H9 (cell line): ENCODE data around the gene ANGPTL1. TPM values are rescaled to one million over a fixed set of nuclear protein-coding genes. Genes with fewer than 3 reads are reported as not detected.

Experiments used
- DNase-seq: peaks from one replicate; pipeline ENCODE4 v3.0.0-alpha.2; 2017
- H2AFZ ChIP-seq: one replicate; pipeline ENCODE4 v1.6.1; 2013; ENCODE audit warnings: mild to moderate bottlenecking, low read length, control low read depth, moderate library complexity
- H2AK5ac ChIP-seq: 2 replicates; pipeline ENCODE4 v1.6.1; 2013; ENCODE audit warnings: low read length, control low read depth, mixed read lengths; ENCODE audit not compliant: insufficient read length
- H2BK120ac ChIP-seq: one replicate; pipeline ENCODE4 v1.6.1; 2013; ENCODE audit warnings: low read depth, mild to moderate bottlenecking, low read length, control low read depth, inconsistent platforms; ENCODE audit not compliant: poor library complexity, severe bottlenecking
- H2BK12ac ChIP-seq: 2 replicates; pipeline ENCODE4 v1.6.1; 2013; ENCODE audit warnings: low read length, control low read depth, mixed read lengths, low read depth; ENCODE audit not compliant: insufficient read length
- H2BK15ac ChIP-seq: 2 replicates; pipeline ENCODE4 v1.6.1; 2013; ENCODE audit warnings: low read depth, low read length, control low read depth
- H2BK20ac ChIP-seq: one replicate; pipeline ENCODE4 v1.6.1; 2013; ENCODE audit warnings: low read depth, mild to moderate bottlenecking, low read length, control low read depth, inconsistent platforms; ENCODE audit not compliant: poor library complexity, severe bottlenecking
- H2BK5ac ChIP-seq: 2 replicates; pipeline ENCODE4 v1.6.1; 2013; ENCODE audit warnings: low read length, control low read depth, mixed read lengths; ENCODE audit not compliant: insufficient read length
- H3K14ac ChIP-seq: 2 replicates; pipeline ENCODE4 v1.6.1; 2013; ENCODE audit warnings: low read length, control low read depth; ENCODE audit not compliant: insufficient read depth
- H3K18ac ChIP-seq: 2 replicates; pipeline ENCODE4 v1.6.1; 2013; ENCODE audit warnings: low read depth, mild to moderate bottlenecking, mixed read lengths, low read length, control low read depth; ENCODE audit not compliant: insufficient read length
- H3K23ac ChIP-seq: 2 replicates; pipeline ENCODE4 v1.6.1; 2013; ENCODE audit warnings: low read length, control low read depth, mixed read lengths, low read depth; ENCODE audit not compliant: insufficient read length
- H3K23me2 ChIP-seq: 2 replicates; pipeline ENCODE4 v1.6.1; 2013; ENCODE audit warnings: low read depth, mild to moderate bottlenecking, mixed read lengths, low read length, control low read depth; ENCODE audit not compliant: insufficient read length, poor library complexity, severe bottlenecking
- H3K27ac ChIP-seq: 2 replicates; pipeline ENCODE4 v1.5.1; 2013; ENCODE audit warnings: low read length, control low read depth, mixed read lengths, low read depth; ENCODE audit not compliant: insufficient read length
- H3K27me3 ChIP-seq: 2 replicates; pipeline ENCODE4 v1.6.1; 2013; ENCODE audit warnings: low read length, control low read depth, inconsistent platforms; ENCODE audit not compliant: insufficient read depth
- H3K4ac ChIP-seq: 2 replicates; pipeline ENCODE4 v1.6.1; 2013; ENCODE audit warnings: low read depth, mild to moderate bottlenecking, control low read depth, inconsistent platforms, low read length, moderate library complexity
- H3K4me1 ChIP-seq: 2 replicates; pipeline ENCODE4 v1.6.1; 2013; ENCODE audit warnings: low read length, control low read depth, inconsistent platforms; ENCODE audit not compliant: insufficient read depth
- H3K4me2 ChIP-seq: 2 replicates; pipeline ENCODE4 v1.6.1; 2013; ENCODE audit warnings: low read length, control low read depth, mixed read lengths; ENCODE audit not compliant: insufficient read length, insufficient read depth
- H3K56ac ChIP-seq: 2 replicates; pipeline ENCODE4 v1.6.1; 2013; ENCODE audit warnings: low read depth, mild to moderate bottlenecking, mixed read lengths, low read length, control low read depth; ENCODE audit not compliant: insufficient read length
- H3K79me1 ChIP-seq: 2 replicates; pipeline ENCODE4 v1.6.1; 2013; ENCODE audit warnings: low read depth, mild to moderate bottlenecking, moderate library complexity, low read length, control low read depth, inconsistent platforms; ENCODE audit not compliant: insufficient read depth, poor library complexity, severe bottlenecking
- H3K79me2 ChIP-seq: 2 replicates; pipeline ENCODE4 v1.6.1; 2013; ENCODE audit warnings: low read length, control low read depth, inconsistent platforms; ENCODE audit not compliant: insufficient read depth
- H3K9ac ChIP-seq: 2 replicates; pipeline ENCODE4 v1.6.1; 2013; ENCODE audit warnings: low read length, control low read depth, mixed read lengths; ENCODE audit not compliant: insufficient read length; ENCODE audit errors: extremely low read depth
- H3K9me3 ChIP-seq: one replicate; pipeline ENCODE4 v1.6.1; 2013; ENCODE audit warnings: low read depth, low read length, inconsistent platforms; ENCODE audit not compliant: control insufficient read depth
- H3T11ph ChIP-seq: one replicate; pipeline ENCODE4 v1.6.1; 2013; ENCODE audit warnings: mild to moderate bottlenecking, low read length, control low read depth, inconsistent platforms
- H4K20me1 ChIP-seq: one replicate; pipeline ENCODE4 v1.6.1; 2013; ENCODE audit not compliant: control insufficient read depth, insufficient read length, insufficient read depth
- H4K5ac ChIP-seq: 2 replicates; pipeline ENCODE4 v1.6.1; 2013; ENCODE audit warnings: low read depth, mild to moderate bottlenecking, mixed read lengths, low read length, control low read depth; ENCODE audit not compliant: insufficient read length
- H4K8ac ChIP-seq: replicated peaks from 2 replicates; pipeline ENCODE4 v1.6.1; 2013; ENCODE audit warnings: low read length, control low read depth, mixed read lengths, low read depth; ENCODE audit not compliant: insufficient read length
- H4K91ac ChIP-seq: 2 replicates; pipeline ENCODE4 v1.6.1; 2013; ENCODE audit warnings: low read depth, mild to moderate bottlenecking, moderate library complexity, mixed read lengths, low read length, control low read depth; ENCODE audit not compliant: insufficient read length
- H3K27ac Mint-ChIP-seq, 3 experiments: 2 replicates in 2 of 3; 3 replicates in 1 of 3; pipeline ENCODE4 v1.8.0; 2020 to 2021; ENCODE audit warnings: mixed read lengths in 3 of 3, mild to moderate bottlenecking in 1 of 3, moderate library complexity in 1 of 3
- H3K27me3 Mint-ChIP-seq: 2 replicates; pipeline ENCODE4 v1.8.0; 2021; ENCODE audit warnings: low read depth, mild to moderate bottlenecking, moderate library complexity, mixed read lengths
- H3K36me3 Mint-ChIP-seq, 3 experiments: 2 replicates in 2 of 3; 3 replicates in 1 of 3; pipeline ENCODE4 v1.8.0; 2020 to 2021; ENCODE audit warnings: low read depth in 3 of 3, mixed read lengths in 3 of 3; ENCODE audit not compliant: insufficient read depth in 1 of 3
- H3K4me1 Mint-ChIP-seq, 2 experiments: 2 replicates each; pipeline ENCODE4 v1.8.0; 2020; ENCODE audit warnings: mixed read lengths in 2 of 2
- H3K4me3 Mint-ChIP-seq, 2 experiments: 2 replicates in 1 of 2; 3 replicates in 1 of 2; pipeline ENCODE4 v1.8.0; 2020 to 2021; ENCODE audit warnings: mild to moderate bottlenecking in 2 of 2, mixed read lengths in 2 of 2, moderate library complexity in 1 of 2
- H3K9me3 Mint-ChIP-seq, 2 experiments: 2 replicates in 1 of 2; 3 replicates in 1 of 2; pipeline ENCODE4 v1.8.0; 2020; ENCODE audit warnings: mild to moderate bottlenecking in 2 of 2, mixed read lengths in 2 of 2, moderate library complexity in 1 of 2
- CTCF ChIP-seq: fragments of 200-600 bp; sonication (generic); conservative IDR thresholded peaks from 3 replicates; pipeline ENCODE4 v1.8.0; 2021; ENCODE audit warnings: antibody characterized with exemption, mild to moderate bottlenecking
- WGBS: extraction: QIAGEN DNeasy Blood & Tissue Kit; methylation state at CpG from one replicate; pipeline ENCODE4 v1.1.7; 2013; ENCODE audit warnings: missing lambda C conversion rate, low lambda C conversion rate, mixed read lengths; ENCODE audit not compliant: insufficient read length; ENCODE audit errors: extremely low coverage; 5-methylcytosine and 5-hydroxymethylcytosine counted together
- total RNA-seq: library from RNA; stranded (reverse); gene quantifications from 2 replicates; pipeline ENCODE4 v1.2.1, GENCODE V29; 2021

Gene ANGPTL1
- total RNA-seq, 1 experiment from 2014 or later, result not detected

GRCh38 chr1:178877896-178878295 lies 7.0 kb upstream of the ANGPTL1 start:
- Histone ChIP-seq H4K8ac (no peak overlapping the region), H3K18ac (no peak overlapping the region), H2BK20ac (no peak overlapping the region), H3K27ac (no peak overlapping the region), H4K20me1 (no peaks in the 10 kb centered on the region), H2BK120ac (no peak overlapping the region), H2BK15ac (no peak overlapping the region), H2AFZ (no peak overlapping the region), H3K79me2 (no peaks in the 10 kb centered on the region), H3K27me3 (no peaks in the 10 kb centered on the region), H3K23me2 (no peaks in the 10 kb centered on the region), H3T11ph (no peak overlapping the region), H3K14ac (no peak overlapping the region), H3K56ac (no peak overlapping the region), H3K4ac (no peak overlapping the region), H3K9ac (no peak overlapping the region), H2AK5ac (no peak overlapping the region), H3K4me2 (no peak overlapping the region), H3K79me1 (no peaks in the 10 kb centered on the region), H3K23ac (no peak overlapping the region), H3K4me1 (no peaks in the 10 kb centered on the region), H4K91ac (no peak overlapping the region), H3K9me3 (no peaks in the 10 kb centered on the region), H2BK12ac (no peak overlapping the region), H4K5ac (no peak overlapping the region), H2BK5ac (no peak overlapping the region)
- H3K4me3 Mint-ChIP-seq, result no peak overlapping the region
- no peaks in the 10 kb centered on the region for H3K4me1 Mint-ChIP-seq
- no peak for DNase-seq
- H3K36me3 Mint-ChIP-seq, result peaks cover 0 to 5% (median under 1%) of the 10 kb centered on the region in 3 experiments; a peak in 2 of 7 replicates
- WGBS, result no CpG with 5 or more reads among the region's 3 CpGs
- H3K27me3 Mint-ChIP-seq, result no peaks in the 10 kb centered on the region
- H3K27ac Mint-ChIP-seq, result 0 out of 7 replicates have a peak overlapping the region, but pooled peaks of 1 of the 3 experiments have one; percentile 38
- no peak for TF ChIP-seq CTCF
- H3K9me3 Mint-ChIP-seq, result no peaks in the 10 kb centered on the region
